HG02759 (cell line): ENCODE results near the gene SLC25A34.
"Not testable (repeated sequence)": the region's sequence is repeated elsewhere in the genome, so short reads cannot be mapped to it uniquely, and the experiment has no call there.

Experiments
- ATAC-seq: cut with Tn5 transposase; IDR thresholded peaks from one replicate; pipeline ENCODE4 v1.9.1; 2021; ENCODE audit warnings: mild to moderate bottlenecking, moderate library complexity; ENCODE audit not compliant: unreplicated experiment

The SLC25A34 gene

DNA sequence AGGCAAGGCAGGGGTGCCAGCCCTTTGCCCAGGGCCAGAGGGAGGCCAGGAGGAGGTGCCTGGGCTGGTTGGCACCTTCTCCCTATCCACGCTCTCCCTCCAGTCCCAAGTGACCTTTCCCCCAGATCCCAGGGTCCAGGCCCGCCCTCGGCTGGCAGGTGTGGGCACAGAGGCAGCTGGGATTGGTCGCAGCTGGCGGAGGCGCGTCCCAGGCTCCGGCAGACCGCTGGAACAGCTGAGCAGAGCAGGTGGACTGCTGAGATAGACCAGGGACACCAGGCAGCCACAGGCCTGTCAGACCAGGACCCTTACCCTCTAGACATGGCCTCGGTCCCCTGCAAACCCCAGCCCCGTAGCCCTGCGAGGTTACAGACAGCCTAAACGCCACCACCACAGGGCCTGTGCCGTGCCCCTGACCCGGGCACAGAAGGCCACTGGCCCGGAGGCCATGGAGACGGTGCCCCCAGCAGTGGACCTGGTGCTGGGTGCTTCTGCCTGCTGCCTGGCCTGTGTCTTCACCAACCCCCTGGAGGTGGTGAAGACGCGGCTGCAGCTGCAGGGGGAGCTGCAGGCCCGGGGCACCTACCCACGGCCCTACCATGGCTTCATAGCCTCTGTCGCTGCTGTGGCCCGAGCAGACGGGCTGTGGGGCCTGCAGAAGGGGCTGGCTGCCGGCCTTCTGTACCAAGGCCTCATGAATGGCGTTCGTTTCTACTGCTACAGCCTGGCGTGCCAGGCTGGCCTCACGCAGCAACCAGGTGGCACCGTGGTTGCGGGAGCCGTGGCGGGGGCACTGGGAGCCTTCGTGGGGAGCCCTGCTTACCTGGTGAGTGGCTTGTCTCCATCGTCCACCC lies at the start of gene SLC25A34:
Gene SLC25A34 (plus strand): TSS at position 221 of the 854 bp plus-strand sequence. CDS start 228 bp downstream, at position 449.
- no peak for ATAC-seq

DNA sequence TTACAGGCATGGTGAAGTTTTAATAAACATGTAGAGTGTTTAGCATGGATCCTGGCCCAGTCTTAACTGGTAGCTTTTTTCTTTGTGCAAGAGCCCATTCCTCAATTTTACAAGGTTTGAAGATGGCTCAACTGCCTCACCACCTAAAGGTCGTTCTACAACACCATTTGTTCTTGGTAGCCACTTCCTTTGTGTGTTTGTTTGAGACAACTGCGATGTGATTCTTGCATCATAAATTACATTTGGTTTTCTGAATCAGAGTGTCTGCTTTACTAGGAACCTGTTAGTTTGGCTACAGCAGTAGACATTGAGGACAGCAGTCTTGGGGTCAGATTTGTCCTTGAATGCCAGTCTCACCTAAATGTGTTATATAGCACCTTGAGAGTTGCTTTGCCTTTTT lies 48.6 kb upstream of the SLC25A34 start:
- no peak for ATAC-seq

DNA sequence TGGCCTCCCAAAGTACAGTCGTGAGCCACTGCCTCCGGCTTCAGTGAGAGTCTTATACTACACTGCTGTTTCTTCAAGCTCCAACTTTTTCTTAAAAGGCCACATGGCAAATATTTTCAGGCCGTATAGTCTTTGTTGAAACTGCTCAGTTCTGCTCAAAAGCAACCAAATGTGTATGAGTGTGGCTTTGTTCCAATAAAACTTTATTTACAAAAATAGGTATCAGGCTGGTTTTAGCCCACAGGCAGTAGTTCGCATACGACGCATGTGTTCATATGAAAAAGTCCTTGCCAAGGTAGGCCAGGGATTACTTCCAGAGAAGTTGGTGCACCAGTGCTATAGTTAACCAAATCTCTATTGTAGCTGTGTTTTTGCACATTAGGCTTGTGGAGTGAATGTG lies 45.7 kb upstream of the SLC25A34 start:
- ATAC-seq: no peak

DNA sequence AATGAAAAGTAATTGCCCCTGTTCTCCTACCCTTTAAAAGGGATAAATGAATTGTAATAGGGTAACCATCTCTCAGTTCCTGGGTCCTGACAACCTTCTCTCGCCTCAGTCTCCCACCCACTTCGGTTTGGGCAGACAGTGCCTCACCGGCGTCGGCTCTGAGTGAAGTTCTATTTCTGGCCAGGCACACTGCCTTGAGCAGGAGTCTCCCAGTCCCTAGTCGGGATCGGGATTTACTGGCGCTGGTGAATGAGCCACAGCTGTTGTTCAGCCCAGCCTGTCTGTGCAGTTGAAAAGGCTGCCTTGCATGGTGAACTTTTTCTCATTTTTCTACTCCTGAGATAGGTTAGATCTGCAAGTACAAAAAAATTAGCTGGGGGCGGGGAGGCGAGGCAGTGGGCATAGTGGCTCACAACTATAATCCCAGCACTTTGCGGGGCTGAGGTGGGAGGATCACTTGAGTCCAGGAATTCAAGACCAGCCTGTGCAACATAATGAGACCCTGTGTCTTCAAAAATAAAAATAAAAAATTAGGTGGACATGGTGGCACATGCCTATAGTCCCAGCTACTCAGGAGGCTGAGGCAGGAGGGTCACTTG lies 44.5 kb upstream of the SLC25A34 start:
- no peak for ATAC-seq

DNA sequence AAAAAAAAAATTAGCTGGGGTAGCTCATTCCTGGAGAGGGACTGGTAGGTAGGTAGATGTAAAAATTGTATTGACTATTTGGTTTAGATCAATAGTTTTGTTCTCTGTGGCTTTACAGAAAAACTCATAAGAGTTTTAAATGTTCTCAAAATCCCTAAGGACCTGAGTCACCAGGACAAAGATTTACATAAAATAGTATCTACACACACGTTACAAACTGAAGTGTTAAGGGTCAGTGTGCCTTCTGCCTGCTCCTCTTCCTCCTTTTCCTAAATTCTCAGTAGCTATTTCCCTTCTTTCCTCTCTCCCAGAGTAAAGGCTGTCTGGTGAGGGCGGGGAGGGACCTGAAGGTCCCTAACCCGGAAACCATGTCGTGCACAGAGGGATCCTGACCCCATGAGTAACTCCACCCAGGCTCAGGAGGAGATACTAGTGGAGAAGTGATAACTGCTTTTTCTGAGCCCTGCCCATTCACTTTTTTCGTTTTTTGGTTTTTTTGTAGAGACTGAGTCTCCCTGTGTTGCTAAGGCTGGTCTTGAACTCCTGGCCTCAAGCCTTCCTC lies 43.9 kb upstream of the SLC25A34 start:
- ATAC-seq: no peak

DNA sequence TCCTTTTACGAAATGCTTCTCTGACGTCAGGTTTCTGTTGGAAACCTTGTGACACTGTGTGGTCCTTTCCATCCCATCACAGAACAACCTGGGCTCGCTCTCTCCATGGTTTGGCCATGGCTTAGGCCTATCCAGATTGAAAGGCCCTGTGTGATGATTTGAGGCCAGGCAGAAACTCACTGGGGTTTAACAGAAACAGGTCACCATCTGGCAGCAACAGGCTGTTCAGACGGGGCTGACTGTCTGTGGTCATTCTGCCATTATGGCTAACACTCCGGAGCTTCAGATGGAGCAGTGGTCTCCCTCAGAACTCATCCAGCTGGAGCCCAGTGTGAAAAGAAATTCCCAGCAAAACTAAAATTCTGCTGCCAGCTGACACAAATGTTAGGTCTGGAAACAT lies 42.7 kb upstream of the SLC25A34 start:
- ATAC-seq: no peak

DNA sequence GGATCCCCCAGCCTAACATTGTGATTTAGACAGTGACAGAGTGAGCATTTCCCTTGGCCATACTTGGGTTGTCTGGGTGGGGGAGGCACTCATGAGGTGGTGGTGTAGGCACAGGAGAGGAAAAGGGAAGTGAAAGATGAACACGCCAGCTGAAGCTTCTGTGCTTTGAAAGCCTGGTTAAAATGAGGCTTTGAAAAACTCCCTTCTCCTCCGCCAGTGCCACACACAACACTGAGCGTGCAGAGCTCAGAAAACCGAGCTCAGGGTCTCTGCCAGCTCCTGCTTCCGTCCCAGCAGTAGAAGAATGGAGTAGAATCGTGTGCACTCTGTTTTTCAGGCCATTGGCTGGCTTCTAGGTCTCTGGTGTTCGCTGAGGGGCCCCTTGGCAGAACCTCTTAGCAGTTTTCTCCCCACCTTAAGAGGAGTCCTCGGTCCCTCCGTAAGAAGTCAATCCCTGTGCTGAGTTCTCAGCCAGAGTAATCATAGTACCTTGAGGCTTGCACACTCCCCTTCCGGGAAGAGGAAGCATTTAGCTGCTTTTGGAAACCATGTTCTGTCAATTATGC lies 39.0 kb upstream of the SLC25A34 start:
- peak; percentile 88 for ATAC-seq

DNA sequence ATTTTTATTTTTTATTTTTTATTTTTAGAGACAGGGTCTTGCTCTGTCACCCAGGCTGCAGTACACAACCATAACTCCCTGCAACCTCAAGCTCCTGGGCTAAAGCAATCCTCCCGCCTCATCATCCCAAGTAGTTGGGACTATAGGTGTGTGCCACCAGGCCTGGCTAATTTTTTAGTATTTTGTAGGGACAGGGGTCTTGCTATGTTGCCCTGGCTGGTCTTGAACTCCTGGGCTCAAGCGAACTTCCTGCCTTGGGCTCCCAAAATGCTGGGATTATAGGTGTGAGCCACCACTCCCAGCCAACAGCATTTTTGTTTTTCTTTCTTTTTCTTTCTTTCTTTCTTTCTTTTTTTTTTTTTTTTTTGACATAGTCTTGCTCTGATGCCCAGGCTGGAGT lies 37.9 kb upstream of the SLC25A34 start:
- ATAC-seq: no peak

DNA sequence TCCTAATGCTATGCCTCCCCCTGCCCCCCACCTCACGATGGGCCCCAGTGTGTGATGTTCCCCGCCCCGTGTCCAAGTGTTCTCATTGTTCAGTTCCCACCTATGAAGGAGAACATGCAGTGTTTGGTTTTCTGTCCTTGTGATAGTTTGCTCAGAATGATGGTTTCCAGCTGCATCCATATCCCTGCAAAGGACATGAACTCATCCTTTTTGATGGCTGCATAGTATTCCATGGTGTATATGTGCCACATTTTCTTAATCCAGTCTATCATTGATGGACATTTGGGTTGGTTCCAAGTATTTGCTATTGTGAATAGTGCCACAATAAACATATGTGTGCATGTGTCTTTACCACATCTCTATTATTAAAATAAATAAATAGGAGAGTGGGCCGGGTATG lies 36.7 kb upstream of the SLC25A34 start:
- ATAC-seq: not testable (repeated sequence)

DNA sequence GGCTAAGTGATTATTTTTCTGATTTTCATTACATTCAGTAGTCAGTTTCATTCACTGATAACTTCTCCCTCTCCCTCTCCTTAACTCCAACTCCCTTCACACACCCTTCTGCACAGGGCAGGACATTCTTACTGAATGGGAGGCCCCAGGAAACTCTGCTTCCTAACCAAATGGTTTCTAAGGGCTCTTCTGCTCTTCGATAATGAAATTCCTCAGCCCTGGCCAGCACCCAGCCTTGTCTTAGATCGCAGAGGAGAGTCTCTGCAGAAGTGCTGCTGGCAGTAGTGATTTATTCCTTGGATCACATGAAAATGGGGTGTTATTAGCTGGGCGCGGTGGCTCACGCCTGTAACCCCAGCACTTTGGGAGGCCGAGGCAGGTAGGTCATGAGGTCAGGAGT lies 35.5 kb upstream of the SLC25A34 start:
- no peak for ATAC-seq

DNA sequence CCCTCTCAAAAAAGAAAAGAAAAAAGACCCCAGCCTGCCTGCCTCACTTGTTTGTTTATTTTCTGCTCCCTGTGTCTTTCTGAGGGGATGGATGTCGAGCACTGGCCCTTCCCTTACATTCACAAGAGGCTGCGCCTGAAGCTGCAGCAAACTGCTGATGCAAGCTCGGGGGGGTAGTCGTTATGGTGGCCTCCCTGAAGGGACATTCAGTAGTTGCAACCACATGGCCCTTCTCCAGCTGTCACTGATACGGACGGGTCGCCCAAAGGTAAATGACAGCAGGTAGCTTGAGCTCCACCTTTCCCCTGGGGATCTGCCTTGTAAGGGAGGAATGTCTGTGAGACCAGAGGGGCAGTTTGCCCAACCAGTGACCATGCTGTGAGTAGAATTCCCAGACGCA lies 34.3 kb upstream of the SLC25A34 start:
- no peak for ATAC-seq

DNA sequence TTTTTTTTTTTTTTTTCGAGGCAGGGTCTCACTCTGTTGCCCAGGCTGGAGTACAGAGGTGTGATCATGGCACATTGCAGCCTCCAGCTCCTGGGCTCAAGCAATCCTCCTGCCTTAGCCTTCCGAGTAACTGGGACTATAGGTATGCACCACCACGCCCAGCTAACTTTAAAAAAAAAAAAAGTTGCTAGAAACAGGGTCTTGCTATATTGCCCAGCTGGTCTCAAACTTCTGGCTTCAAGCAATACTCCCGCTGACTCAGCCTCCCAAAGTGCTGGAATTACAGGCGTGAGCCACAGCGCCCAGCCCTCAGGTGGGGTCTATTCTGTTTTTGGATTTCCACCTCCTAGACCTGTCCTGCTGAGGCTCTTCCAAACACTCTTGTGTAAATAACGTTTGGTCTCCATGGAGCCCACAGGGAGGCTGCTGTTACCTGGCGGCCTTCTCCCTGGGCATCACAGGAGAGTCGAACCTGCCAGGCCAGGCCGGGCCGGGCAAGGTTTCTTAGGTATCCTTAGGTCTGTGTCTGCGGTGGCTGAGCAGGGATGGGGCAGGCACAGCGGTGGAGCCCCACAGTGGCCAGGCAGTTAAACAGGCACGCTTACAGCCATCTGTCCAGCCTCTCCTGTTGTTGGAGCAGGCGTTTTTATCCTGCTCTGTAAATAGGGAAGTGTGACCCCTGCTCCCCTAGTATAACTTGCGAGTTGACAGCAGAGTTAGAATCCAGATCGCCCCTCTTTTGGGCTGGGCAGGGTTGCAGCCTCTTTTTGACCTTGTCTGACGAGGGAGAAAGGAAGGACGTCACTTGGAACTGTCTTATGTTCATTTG lies 33.1 kb upstream of the SLC25A34 start:
- no peak for ATAC-seq

DNA sequence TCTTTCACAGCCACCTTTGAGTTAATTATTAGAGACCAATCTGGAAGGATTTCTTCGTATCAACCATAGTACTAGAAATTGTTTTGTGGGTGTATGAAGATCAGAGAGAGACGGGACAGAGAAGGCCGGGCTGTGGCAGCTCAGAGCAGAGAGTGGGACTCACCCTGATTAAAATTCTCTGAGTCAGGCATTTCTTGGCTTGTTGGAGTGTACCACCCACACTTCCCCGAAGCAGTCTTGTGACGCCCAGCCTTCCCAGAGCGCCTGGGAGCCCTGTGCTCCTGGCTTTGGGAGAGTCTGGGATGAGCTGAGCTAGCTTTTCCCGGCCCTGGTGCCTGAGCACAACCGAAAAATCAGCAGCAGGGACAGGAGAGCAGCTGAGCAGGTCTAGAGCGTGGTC lies 32.5 kb upstream of the SLC25A34 start:
- ATAC-seq: no peak

DNA sequence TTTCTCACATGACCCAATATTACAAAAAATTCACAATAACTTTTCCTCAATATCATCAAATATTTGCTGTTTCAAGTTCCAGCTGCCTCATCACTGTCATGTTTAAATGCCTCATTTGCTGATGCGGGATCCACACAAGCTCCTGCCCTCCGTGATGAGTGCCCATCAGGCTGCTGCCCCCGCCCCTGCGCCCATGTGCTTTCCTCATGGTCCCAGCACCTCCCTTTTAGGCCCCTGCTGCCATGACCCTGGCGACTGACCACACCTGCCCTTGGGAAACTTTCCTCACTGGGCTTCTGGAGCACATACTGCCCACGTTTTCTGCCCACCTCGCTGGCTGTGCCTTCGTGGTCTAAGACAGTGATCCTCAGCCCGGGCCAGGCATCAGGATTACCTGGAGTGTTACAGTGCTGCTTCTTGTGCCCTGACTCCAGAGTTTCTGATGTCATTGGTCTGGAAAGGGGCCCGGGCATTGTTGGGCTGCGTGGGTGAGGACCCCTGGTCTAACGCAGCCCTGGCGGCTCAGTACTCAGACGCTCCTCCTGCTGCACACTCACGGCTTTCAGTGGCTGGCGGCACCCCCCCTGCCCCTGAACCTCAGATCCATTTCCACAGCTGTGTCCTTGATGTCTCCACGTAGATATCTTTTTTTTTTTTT lies 31.4 kb upstream of the SLC25A34 start:
- no peak for ATAC-seq

DNA sequence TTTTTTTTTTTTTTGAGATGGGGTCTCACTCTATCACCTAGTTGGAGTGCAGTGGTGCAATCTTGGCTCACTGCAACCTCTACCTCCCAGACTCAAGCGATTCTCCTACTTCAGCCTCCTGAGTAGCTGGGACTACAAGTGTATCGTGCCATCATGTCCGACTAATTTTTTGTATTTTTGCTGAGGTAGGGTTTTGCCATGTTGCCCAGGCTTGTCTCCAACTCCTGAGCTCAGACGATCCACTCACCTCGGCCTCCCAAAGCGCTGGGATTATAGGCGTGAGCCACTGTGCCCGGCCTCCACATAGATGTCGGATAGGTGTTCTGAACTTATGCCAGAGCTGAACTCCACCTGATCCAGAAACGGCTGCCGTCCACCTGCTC lies 30.9 kb upstream of the SLC25A34 start:
- no peak for ATAC-seq

DNA sequence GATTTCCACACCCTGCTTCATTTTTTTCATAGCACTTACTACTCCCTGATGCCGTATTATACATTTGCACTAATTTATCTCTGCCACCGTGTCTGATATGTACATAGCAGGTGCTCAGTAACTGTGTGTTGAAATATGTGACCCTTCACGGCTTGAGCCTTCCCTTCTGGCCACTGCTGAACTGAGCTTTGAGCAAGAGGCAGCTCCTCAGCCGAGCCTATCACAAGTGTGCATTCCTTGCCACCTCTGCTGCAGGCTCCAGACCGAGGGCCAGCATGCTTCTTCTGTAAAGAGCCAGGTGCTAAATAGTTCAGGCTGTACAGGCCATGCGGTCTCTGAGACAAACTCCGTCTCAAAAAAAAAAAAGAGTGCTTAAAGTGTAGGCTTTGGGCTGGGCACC lies 29.3 kb upstream of the SLC25A34 start:
- ATAC-seq: no peak

DNA sequence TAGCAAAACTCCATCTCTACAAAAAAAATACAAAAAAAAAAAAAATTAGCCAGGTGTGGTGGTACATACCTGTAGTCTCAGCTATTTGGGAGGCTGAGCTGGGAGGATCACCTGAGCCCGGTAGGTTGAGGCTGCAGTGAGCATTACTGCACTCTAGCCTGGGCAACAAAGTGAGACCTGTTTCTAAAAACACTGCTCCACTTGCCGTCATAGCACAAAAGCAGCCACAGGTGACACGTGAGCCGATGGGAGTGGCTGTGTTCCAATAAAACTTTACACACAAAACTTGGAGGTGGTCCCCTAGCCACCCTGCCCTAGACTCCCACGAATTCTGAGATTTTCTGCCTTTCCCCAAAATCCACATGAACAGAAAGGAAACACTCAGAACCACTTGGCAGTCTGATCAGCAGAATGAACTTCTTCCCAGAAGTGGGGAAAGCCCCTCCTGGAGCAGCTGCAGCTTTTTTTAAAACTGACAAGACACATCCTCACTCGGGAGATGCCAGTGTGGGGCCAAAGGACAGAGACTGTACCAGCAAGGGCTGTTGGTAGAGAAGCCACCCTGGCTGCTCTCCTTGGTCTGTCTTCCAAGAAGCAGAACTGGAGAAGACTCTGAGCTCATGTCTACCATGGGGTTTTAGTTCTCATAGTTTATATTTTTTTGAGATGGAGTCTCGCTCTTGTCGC lies 28.7 kb upstream of the SLC25A34 start:
- no peak for ATAC-seq

DNA sequence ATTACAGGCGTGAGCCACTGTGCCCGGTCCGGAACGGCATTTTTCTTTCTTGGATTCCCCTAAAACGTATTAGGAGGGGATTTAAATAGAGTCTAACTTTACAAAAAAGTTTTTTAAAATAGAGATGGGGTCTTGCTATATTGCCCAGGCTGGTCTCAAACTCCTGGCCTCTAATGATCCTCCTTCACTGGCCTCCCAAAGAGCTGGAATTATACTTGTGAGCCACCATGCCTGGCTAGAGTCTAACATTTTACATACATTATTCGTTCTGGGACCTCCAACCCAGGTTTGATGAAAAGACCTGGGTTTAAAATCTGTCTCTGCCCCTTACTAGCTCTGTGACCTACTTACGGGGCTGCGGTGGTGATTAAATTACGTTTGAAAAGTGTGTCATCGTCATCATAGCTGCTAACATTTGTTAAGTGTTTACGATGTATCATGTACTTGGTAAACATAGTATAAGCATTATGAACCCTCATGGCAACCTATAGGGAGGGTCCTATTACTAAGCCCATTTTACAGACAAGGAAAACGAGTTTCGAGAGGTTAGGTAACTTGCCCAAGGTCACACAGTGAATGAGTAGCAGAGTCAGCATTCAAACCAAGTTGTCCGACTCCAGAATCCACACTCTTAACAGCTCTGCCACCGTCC lies 27.4 kb upstream of the SLC25A34 start:
- no peak for ATAC-seq

DNA sequence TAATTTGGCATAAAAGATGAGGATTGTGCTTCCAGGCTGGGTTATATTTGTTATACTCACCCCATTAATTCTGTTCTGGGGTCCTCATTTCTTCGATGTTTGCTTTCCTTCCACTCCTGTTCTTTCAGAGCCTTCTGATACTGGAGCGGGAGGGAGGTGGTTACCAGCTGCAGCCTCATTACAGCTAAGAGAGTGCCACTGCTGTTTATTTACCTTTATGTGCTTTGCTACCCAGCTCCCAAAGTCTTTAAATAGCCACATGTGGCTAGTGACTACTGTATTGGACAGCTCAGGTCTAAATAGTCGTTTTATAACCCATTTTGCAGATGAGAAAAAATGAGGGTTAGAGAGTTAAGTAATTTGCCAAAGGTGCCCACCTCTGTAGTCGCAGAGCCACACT lies 26.8 kb upstream of the SLC25A34 start:
- ATAC-seq: no peak
